ENCODE results near the gene NACC2.
"Not testable (repeated sequence)": the region's sequence is repeated elsewhere in the genome, so short reads cannot be mapped to it uniquely, and the experiment has no call there.

The NACC2 gene

DNA sequence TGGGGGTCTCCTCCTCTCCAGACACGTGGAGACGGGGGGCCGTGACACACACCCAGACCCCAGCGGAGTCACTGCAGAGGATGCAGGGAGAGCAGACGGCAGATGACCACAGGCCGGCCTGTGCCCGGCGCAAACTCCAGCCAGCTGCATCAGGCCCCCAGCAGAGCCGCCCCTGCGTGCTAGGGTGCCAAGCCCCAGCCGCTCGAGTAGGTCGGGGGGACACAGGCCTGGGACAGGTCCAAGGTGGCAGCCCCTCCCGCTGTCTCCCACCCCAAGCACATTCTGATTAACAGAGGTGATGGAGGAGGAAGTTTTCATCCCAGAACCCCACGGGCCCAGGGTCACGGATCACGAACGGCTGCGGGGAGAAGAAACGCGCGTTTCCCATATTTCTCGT is 14.4 kb downstream of the NACC2 start:
- DNase-seq (ENCODE audit: low spot score) = no peak

DNA sequence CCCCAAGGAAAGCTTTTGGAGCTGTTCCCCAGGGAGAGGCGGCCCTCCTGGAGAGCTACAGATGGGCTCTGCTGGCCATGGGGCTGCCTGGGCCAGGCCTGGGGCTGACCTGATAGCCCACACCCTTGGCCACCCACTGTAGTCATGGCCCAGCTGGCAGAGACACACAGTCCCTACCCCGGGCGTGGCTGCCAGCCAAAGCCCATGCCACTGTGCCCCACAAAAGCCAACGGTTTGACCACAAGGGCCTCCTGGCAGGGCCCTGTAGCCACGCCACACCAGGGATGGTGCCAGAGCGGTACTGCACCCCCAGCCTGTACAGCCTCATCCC is 15.2 kb downstream of the NACC2 start:
- DNase-seq (ENCODE audit: low spot score) = no peak

DNA sequence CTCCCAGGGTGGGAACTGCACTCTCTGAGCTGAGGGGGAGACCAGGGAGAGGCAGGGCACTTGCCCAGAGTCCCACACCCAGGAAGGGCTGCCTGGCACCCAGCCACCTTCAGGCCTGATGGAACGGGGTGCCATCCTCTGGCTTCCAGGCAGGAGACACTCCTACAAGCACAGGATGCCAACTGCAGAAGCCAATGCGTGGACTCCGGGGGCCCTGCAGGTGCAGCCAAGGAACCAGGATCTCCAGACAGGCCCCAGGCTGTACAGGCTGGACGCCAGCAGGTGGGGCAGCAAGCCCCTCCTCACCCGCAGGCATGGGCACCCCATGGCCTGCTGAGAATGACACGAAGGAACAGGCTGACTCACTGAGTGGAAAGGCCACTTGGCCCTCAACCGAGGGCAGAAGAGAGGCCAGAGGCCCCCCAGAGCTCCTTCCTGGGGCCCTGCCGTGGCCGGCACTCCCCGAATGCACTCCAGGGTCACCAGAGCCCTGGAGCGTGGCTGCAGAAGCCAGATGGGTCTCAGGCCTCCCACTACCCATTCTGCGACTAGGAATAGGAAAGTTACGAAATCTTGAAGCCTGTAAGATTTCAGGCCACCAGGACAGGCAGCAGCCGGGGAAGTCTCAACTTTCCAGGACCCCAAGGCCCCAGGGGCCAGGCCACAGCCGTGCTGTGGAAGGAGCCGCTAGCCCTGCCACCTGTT is 15.7 kb downstream of the NACC2 start:
- DNase-seq (ENCODE audit: low spot score) = peak; percentile 13

DNA sequence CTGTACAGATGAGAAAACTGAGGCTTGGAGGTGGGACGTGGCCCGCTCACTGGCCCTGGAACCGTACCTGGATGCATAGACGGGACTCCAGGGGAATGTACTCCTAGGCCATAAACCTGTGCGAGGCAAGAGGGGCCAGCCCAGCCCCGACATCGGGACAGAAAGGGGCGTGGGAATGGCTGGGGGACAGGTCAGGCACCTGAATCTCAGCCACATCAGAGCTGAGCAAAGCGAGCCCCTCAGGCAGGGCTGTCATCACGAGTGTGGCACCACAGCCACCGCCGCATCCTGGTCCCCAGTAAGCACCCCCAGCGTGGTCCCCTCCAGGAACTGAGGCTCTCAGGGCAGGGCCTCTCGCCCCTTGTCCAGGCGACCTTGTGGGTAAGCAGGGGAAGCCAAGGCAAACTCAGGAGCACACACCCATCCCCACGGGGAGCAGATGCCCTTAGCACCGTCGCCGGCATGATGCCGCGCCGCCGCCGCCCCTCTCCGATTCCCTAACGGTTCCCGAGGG is 16.5 kb downstream of the NACC2 start:
- DNase-seq (ENCODE audit: low spot score) = no peak

DNA sequence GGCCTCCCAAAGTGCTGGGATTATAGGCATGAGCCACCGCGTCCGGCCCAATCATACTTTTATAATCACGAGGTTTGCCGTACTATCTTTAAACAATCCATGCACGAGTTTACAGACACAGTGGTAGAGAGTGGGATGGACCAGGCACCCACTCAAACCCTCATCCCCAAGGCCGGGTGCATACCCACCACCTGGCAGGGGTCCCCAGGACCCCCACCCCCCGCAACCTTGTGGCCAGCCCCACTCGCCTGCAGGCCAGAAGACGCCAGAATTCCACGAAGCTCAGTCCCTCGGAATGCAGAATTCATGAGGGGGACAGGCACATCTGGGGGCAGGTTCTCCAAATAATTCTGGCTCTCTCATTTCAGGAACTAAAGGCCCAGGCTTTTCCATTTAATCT is 17.1 kb downstream of the NACC2 start:
- DNase-seq (ENCODE audit: low spot score) = no peak

DNA sequence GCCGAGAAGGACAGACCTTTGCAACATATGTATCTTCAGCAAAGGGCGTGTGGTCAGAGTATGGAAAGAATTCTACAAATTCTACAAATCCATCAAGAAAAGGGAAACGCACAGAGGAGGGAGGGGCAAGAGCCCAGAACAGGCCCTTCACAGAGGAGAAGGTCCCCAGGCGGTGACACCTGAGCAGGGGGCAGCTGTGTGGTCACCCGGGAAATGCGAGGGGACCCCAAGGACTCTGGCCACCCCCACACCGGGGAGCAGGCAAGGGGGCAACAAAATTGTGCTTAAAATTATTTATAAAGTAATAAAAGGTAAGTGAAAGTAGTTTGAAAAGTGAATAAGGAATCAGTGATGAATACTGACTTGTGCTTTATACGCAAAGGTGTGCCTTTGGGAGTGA is 17.6 kb downstream of the NACC2 start:
- no peak for DNase-seq (ENCODE audit: low spot score)

DNA sequence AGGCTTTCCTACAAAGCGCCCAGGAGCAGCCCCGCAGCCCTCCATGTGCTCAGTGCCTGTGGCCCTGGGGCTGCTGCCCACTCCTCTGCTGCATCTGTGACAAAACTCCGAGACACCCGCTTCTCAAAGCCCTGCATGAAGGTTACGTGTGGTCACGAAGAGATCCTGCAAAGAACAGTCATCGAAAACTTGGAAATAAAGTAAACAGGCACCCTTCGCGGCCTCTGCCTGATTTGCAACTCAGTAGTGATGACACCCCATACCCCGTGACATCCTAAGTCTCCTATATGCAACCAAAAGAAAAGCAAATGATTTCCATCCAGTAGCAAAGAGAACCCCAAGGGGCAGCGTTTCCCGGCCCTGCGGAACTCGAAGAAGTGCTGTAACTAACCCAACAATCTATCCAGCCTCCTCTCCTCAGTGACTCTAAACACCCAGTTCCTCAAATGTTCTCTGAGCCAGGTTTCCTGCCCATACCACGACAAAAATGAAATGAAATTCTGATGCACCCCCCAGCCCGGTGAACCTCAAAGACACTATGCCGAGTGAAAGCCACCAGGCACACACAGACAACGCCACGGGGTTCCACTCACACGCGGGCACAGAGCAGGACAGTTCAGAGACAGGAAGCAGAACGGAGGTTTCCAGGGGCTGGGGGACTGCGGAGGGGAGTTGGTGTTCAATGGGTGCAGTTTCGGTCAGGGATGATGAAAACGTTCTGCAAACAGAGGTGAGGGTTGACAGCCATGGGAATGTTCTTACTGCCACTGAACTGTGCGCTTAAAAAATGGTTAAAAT is 19.0 kb downstream of the NACC2 start:
- DNase-seq (ENCODE audit: low spot score) = no peak

DNA sequence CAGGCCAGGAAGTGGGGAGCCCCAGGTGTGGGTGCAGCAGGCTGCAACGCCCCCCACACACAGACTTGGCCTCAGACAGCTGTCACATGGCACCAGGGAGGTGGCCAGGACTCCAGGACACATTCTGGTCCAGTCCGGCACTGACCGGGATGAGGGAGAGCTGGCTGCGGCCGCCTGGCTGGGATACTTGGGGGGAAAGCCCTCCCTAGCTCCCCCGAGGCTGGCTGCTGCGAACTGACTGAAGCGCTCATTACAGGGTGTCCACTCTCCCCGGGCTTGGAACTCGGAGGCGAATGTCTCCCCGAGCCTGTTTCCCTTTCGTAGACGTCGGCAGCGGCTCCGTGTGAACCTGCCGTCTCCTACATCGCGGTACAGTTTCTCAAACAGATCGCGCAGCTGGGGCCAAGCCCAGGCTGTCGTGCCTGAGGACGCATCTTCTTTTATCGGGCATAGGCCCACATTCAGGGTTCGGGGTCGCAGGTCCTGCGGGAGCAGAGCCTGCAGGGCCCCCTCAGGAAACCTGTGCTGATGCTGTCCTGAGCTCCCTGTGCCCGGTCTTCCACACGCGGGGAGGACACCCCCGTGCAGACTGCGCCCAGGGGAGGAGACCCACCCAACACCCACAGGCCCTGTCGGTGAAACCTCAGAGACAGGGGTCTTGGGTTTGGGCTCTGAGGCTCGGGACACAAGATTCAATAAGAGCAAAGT is 19.8 kb downstream of the NACC2 start:
- no peak for DNase-seq (ENCODE audit: low spot score)

DNA sequence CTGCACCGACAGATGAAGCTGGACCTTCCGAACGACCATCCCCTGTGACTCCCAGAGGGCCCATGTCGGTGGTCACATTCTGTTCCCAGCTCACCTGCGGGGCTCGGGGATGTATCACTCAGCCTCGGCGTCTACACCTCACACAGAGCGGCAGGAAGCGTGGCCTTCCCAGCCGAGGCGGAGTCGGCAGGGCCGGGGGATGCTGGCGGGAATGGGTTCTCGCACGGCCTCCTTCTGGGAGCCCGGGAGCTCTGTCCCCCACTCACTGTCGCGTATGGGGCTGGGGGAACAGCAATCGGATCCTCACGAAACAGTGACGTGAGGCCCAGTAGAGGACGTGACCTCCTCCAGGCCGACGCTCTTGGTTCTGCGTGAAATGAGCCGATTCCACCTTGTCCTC is 20.4 kb downstream of the NACC2 start:
- no peak for DNase-seq (ENCODE audit: low spot score)

DNA sequence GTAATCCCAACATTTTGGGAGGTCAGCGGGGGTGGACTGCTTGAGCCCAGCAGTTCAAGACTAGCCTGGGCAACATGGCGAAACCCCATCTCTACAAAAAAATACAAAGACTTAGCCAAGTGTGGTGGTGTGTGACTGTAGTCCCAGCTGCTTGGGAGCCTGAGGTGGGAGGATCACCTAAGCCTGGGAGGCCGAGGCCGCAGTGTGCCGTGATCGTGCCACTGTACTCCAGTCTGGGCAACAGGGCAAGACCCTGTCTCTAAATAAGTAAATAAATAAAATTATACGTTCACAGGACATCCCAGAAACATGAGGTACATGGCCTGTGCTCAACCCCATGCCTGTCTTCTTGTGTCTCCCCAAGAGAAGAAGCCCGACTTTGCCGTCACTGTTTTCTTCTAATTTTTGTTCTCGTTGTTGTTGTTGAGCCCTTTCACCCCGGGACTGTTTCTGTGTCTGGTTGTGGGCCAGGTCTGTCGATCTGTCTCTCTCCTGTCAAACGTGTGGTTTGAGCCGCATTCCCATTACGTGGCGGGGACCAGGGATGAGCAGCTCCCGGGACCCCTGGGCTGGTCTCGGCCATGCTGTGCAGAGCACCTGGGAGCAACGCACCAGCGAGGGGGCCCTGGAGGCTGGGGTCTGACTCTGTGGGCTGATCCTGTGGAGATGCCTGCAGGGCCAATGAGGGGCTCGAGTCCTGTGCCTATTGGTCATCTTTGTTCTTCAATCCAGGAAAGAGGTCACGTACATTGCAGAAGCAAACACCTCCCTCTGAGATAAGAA is 32.2 kb downstream of the NACC2 start:
- no peak for DNase-seq (ENCODE audit: low spot score)

DNA sequence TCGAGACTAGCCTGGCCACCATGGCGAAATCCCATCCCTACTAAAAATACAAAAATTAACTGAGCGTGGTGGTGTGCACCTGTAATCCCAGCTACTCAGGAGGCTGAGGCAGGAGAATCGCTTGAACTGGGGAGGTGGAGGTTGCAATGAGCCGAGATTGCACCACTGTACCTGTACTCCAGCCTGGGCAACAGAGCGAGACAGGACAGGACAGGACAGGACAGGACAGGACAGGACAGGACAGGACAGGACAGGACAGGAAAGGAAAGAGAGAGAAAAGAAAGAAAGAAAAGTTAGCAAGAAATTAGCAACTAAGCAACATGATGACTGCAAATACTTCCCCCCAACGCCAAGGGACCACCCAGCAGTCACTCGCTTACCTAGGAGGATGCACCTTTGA is 33.2 kb downstream of the NACC2 start:
- not testable (repeated sequence) for DNase-seq (ENCODE audit: low spot score)

DNA sequence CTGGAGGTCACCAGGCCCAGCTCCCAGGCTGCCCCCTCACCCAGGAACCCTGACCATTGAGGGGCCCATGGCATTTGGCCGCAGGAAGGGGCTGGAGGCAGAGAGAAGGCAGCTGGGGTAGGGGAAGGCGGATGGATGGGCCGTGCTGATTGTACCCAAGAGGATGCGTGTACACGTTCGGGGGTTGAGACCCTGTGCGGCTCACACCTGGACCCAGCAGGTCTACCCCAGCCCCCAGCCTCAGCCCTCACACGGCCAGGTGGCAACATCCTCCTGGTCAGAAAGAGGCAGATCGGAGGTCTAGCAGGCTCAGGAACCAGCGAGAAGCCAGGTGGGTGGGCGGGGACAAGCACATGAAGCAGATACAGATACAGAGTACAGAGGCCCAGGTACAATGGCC is 33.7 kb downstream of the NACC2 start:
- DNase-seq (ENCODE audit: low spot score) = no peak

DNA sequence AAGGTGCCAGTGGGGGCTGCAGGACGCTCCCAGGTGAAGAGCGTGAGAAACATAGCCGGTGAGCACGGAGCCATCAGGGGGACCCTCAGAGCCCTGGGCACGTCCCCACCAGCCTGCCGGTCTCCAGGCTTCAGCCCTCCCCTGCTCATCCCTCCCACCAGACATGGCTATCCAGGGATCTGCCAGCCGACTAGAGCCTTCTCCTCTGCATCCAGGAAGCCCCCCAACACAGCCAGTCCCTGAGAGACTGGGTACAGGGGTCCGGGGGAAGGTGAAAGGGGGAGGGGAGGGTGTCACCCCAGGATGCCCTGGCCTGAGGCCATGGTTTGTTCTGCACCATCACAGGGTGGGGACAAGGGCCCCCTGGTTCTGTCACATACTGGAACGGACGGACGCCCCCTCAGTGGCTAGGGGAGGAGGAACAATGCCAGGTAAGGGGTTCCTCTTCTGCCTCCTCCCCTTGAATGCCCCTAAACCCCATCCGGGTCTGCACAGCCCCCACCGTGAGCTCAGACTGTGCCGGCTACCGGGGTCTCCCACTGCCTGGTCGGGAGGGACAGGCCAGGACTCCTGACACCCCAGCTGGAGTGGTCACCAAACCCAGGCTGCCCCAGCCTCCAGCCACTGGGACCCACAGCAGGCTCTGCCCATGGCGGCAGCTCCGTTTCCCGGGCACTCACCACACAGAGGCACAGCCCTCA is 34.3 kb downstream of the NACC2 start:
- no peak for DNase-seq (ENCODE audit: low spot score)

DNA sequence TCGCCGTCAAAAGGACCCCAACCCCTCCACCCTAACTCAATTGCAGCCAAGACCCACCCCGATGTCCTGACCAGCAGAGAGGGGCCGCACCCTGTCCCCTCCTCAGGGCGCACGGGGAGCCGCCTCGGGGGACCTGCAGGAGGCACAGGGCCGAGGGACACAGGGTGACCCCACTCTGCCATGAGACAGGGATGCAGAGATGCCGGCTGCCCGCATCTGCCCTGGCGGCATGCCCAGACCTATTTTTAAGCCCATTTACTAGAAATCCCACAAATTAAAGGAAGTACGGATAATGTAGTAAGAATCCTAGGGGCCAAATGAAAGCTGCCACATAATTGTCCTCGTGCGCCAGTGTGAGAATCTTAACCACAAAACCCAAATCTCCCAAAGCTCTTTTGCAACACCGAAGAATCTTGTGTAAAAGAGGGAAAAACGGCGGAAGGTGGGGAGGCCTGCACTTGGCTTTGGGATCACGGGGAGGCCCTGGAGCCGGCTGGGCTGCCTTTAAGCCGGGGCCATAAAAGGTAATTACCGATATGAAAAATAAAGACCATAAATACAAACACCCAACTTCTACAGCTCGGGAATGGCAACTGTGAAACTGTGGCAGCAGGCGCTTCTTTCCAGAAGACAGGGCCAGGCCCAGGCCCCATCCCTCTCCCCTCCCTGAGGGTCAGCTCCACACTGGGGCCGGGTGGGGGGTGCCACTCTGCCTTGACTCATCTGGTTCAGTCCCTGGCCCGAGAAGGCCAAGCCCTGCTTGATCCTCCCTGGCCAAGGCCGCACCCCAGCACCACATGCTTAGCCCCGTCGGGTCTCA is 35.0 kb downstream of the NACC2 start:
- no peak for DNase-seq (ENCODE audit: low spot score)

DNA sequence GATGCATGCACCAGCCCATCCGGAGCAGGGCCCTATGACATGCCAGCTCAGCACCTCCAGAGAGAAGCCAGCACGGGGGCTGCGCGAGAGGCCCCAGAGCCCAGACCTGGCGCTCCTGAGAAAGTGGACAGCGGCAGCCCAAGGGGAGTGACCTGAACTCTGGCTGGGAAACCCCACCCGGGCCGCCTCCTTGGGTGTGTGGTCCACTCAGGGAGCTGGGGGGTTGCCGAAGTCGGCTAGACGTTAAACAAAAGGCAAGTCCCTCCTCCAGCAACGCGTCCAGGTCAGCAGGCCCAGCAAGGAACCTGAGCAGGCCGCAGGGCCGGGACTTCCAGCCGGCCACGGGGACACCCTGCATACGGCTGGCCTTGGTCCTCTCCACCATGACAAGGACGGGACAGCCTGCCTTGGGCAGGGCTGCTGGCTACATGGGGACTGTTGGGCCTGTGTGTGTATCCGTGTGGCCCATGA is 35.7 kb downstream of the NACC2 start:
- DNase-seq (ENCODE audit: low spot score) = no peak

DNA sequence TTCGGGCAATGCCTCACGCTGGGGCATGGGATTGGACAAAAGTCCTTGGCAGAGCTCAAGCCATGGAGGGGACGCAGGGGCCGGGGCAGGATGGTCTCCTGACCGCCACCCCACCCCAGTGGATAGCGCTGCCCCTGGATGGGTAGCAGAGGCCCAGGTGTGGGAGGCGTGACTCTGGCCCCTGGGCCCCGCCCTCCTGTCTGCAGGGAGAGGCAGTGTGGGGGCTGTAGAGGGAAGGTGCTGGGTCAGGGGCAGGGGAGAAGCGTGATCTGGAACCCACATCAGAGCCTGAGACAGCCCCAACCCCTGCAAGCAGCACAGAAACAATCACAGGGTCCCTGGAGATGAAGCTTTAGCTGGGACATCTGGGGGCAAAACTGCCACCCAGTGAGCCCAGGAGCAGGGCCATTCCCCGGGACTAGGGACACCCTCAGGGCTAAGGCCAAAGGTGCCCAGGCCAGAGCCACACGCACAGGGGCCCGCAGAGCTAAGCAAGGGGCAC is 36.2 kb downstream of the NACC2 start:
- no peak for DNase-seq (ENCODE audit: low spot score)

DNA sequence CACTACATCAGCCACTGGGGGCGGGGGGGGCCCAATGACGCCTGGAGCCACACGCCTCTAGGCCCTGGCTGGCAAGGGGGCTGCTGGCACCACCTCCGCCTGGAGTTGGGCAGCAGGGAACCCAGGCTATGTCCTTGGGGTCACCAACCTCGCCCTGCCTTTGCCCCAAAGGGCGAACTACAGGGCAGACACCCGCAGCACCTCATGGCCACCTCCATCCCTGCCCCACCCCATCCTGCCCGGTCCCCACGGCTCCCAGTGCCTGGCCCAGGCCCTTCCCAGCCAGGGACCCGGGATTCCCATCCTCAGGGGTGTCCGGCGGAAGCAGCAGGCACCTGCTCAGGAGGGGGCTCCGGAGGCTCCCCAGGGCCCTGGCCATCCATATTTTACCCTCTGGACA is 37.0 kb downstream of the NACC2 start:
- no peak for DNase-seq (ENCODE audit: low spot score)

DNA sequence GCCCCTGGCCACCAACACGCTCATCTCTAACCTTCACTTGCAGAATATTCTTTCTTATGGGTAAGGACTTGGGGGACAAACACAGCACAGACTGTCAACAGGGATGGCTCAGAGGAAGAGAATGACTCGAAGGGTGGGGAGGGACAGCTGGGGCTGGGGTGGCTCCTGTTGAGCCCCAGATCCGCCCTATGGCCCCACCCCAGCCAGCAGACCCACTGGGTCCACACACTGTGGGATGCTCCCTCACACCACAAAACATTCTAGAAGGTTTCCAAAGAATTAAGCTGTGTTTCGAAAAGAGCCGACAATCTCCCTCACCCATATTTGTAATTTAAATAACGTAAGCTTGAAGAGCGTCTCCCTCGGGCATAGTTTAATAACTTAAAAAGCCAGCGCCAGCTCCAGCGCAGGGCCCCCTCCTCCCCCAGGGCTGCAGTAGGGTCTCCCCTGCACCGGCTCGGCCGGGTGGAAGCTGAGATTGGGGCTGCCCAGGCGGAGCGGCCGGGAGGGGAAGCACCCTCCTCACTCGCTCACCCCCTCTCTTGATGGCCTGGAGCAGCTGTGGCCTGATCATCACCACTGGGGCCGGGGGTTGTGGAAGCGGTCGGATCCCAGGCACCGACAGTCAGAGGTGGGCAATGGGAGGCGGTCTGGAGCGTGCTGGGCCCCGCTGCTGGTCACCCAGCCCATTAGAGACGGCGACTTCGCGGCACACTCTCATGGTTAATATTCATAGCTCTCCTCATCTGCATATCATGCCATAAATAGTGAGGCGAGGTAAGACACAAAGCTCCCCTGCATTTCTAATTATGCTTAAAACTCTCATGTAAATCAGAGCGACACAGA is 37.6 kb downstream of the NACC2 start:
- DNase-seq (ENCODE audit: low spot score) = no peak

DNA sequence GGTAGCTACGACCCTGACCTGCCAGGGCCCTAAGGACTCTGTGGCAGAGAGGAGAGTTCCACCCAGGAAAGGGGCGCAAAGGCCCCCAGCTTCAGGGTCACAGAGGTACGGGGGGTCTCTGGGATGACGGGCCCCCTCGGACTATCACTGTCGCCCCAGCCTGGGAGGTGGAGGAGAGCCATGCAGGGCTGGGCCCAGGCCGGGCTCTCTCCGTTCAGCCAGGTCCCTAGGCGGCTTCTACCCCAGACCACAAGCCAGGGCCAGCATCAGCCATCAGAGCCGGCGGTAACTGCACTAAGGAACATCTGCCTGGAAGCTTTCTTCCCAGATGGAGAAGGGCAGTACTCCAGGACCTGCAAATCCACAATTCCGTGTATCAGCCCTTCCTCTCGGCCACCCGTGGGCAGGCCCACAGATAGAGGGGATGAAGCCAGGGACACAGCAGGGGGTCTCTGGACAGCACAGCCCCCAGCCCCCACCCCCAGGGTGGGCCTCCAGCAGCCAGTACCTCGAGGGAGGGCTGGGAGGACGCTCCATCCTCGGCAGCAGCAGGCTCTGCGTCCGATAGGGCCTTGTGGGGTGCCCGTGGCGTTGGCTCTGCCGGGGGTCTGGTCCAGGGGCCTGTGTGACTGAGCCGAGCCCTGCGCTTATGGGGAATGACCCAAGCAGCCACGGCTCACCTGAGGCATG is 38.4 kb downstream of the NACC2 start:
- no peak for DNase-seq (ENCODE audit: low spot score)

All from kidney tubule cell (primary cell).